ENCODE results near the gene ZDHHC4.
A peak's percentile ranks its signal among the peaks of the same experiment; 100 is the strongest.

ZDHHC4 gene

GRCh38 chr7:6604458-6604857 lies 27.2 kb downstream of the ZDHHC4 start:
- DNase-seq: peak in 1 of 58 donors; percentile 2

GRCh38 chr7:6606866-6607583 lies 29.8 kb downstream of the ZDHHC4 start:
- no peak for DNase-seq

GRCh38 chr7:6607651-6608051 lies 30.4 kb downstream of the ZDHHC4 start:
- DNase-seq: no peak

DNA sequence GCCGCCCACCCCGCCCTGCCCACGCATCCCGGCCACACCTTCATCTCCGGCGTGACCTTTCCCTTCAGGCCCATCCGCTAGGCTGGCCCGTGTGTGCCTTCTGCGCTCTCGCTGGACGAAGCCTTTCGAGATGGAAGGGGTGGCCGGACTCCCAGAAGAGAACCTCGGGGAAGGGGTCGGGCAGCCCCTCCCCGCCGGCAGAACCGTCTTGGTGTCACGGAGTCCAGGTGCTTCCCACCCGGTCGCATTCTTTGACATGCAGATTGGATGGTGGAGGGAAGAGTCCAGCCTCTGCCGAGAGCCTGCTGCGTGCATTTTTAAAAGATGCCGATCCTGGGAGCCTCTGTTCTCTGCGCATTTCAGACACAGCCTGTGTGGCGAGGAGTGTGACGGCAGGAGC lies 30.8 kb downstream of the ZDHHC4 start:
- no peak for DNase-seq

DNA sequence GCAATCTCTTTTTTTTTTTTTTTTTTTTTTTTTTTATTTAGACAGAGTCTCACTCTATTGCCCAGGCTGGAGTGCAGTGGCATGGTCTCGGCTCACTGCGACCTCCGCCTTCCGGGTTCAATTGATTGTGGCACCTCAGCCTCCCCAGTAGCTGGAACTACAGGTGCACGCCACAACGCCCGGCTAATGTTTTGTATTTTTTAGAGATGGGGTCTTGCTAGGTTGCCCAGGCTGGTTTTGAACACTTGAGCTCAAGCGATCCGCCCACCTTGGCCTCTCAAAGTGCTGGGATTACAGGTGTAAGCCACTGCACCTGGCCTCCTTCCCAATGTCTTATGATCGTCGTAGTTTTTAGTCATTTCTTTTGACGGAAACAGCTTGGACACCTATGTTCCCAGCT lies 31.5 kb downstream of the ZDHHC4 start:
- no peak for DNase-seq

- no peak for DNase-seq
Observed at GRCh38 chr7:6612819-6613218, 35.6 kb downstream of the ZDHHC4 start.

- DNase-seq: no peak
Observed at GRCh38 chr7:6613706-6614105, 36.5 kb downstream of the ZDHHC4 start.

GRCh38 chr7:6614953-6615722 lies 37.9 kb downstream of the ZDHHC4 start, which contains the start of gene ZNF853:
Gene ZNF853, plus strand, starts transcription at chr7:6615610. Its CDS starts 565 bp downstream, at chr7:6616175.
- DNase-seq: peak in 31 of 58 donors; percentile 3 to 55 (median 19)

DNA sequence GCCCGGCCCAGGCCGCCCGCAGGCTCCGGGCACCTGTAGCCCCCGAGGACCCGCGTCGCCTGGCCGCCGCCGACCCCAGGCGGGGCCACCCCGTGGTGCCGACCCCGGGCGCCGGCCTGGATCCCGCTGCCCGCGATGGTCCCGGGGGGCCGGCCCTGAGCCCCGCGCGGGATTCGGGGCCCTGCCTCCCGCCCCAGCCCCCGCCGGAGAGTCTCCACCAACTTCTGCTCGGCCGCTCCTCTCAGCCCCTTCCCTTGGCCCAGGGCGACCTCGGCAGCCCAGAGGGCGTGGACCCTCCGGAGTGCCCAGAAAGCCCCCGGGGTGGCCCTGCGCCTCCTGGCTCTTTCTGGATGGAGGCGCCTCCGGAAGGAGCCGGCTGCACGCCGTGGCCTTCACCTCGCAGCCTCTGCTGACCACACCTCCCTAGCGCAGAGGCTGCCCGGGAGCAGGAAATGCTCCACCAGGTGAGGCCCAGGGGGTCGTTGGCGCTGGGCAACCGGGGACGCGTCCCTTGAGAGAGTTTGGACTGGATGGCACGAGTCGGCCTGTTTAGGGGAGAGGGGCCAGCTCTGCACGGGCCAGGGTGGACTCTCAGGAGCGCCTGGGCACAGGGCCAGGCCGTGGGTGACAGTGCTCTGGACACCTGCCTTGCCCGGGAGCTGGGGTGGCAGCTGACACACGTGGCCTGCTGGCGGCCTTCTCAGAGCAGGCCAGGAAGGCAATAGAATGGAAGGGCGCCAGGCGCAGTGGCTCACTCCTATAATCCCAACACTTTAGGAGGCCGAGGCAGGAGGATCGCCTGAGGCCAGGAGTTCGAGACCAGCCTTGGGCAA lies 38.7 kb downstream of the ZDHHC4 start:
- DNase-seq: peak in 3 of 58 donors; percentile 3 to 23 (median 14)

DNA sequence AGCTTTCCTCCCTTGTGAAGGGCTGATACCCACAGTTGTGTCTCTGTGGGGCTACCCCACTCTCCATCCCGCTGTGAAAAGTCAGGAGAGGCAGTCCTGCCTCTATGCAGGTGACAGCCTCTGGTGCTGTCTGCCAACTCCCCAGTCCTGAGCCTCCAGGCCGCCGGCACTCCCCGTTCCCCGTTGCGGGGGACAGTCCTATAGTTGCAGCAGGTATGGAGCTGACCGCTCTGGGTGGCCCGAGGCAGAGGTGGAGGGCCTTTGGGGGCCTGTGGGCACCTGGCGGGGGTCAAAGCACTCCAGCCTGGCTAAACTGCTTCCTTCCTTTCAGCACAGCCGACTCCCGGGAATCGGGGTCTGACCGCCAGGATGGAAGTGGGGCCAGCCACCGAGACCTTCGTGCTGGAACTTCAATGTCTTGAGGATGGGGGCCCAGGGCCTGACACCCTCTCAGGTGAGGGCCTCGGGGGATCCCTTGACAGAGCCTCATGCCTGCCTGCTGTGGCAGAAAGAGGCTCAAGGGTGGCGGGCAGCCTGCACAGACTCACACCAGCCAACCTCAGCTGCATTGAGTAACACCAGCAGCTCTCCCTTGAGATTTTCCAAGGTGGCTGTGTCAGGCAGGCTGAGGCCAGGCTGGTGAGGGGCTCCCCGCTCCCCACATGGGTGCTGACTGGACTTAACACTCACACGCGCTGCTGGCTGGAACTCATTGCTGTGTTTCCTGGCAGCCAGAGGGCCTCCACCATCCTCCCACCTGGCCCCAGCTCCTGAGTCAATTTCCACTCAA lies 39.8 kb downstream of the ZDHHC4 start:
- DNase-seq: no peak

- no peak for DNase-seq
Observed at GRCh38 chr7:6618621-6619020, 41.4 kb downstream of the ZDHHC4 start.

DNA sequence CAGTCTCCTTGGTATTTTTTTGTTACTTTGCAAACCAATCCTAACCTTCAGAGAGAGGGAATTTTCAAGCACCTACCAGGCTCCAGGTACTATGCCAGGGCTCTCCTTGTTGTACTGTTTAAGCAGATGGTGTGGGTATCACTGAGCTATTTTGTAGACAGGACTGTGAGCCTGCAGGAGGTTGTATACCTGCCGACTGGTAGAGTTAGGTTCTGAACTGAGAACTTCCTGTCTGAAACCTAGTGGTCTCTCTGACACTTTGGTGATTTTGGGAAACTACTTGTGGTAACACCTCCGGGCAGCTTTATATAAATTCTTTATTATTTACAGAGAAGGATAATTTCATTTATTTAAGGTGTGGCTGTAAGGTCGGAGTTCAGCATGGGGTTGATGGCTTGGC lies 42.7 kb downstream of the ZDHHC4 start:
- no peak for DNase-seq

- DNase-seq: no peak
Observed at GRCh38 chr7:6621195-6622133, 44.2 kb downstream of the ZDHHC4 start.

DNA sequence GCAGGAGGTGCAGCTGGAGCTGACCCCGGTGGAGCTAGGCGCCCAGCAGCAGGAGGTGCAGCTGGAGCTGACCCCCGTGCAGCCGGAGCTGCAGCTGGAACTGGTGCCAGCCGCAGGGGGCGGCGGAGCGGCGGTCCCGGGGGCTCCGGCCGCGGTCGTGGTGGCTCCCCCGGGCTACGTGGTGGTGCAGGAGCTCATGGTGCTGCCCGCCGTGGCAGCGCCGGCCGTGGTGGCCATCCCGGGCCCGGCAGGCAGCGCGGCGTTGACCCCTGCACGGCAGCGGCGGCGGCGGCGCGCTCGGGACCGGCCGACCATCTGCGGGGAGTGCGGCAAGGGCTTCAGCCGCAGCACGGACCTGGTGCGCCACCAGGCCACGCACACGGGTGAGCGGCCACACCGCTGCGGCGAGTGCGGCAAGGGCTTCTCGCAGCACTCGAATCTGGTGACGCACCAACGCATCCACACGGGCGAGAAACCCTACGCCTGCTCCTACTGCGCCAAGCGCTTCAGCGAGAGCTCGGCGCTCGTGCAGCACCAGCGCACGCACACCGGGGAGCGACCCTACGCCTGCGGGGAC lies 45.0 kb downstream of the ZDHHC4 start:
- DNase-seq: no peak

GRCh38 chr7:6623589-6624245 lies 46.5 kb downstream of the ZDHHC4 start:
- no peak for DNase-seq

DNA sequence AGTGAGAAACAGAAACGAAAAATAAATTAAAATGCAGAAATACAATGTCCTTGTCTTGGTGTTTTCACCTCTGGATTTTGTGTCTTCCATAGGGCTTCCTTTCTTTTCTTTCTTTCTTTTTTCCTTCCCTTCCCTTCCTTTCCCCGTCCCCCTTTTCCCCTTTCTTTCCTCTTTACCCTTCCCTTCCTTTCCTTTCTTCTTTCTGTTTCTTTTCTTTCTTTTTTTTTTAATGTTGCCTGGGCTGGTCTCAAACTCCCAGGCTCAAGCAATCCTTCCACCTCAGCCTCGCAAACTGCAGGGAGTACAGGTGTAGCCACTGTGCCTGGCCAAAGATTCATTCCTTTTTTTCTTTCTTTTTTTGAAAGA lies 47.0 kb downstream of the ZDHHC4 start:
- no peak for DNase-seq

- DNase-seq: no peak
Observed at GRCh38 chr7:6628045-6628444, 50.8 kb downstream of the ZDHHC4 start.

DNA sequence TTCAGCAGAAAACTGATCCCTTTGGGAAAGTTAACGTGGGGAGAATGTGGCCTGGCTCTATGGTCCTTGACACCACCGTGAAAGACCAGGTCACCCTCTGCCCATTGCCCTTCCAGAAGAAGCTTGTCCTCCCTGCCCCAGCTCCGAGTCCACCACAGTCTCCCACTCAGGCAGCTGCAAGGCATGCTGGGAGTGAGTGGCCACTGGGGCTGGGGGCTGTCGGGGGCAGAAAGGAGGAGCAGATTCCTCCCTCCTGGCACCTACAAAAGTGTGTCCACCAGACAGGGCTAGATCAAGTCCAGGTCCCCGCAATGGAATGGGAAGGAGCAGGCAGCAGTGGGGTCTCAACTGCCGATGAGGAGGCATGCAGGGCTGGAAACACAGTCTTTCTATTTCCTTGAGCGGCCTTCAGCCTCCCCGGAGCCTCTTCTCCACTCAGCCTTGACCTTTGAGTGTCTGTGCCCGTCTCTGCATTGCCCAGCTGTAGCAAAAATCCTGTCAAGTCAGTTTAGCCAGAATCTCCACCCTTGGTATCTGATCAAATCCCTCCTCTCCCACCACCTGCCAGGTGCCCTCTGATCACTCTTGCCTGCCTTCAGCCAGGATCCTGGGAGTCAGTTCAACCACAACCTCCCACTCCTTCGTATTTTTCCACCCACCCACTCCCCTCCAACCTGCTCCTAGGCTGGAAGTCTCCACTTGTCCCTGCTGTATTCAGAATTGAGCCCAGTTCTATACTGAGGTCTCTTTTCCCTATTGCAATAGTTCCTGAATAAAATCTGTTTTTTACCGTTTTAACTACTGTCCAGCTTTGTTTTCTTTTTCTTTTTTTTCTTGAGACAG lies 53.0 kb downstream of the ZDHHC4 start:
- DNase-seq: no peak
